WTC11 (cell line): Measurements from ENCODE around the gene EZR. TPM values are rescaled to one million over a fixed set of nuclear protein-coding genes. Genes with fewer than 3 reads are reported as not detected.

Experiments
- ATAC-seq: fragments of 200-7000 bp; cut with Tn5 transposase; 2 replicates; pipeline ENCODE4 v1.10.0; 2021; ENCODE audit warnings: mild to moderate bottlenecking, moderate library complexity
- CTCF ChIA-PET: fragments of 300-600 bp; sonication (Branson Sonifier 250); formaldehyde crosslinking; loops from one replicate; lab custom pipeline; 2021; ENCODE audit warnings: antibody characterized with exemption; lab: Charles Lee
- POLR2A ChIA-PET: fragments of 350-600 bp; sonication (Branson Sonifier 250); formaldehyde crosslinking; loops from one replicate; lab custom pipeline; 2021; ENCODE audit warnings: antibody characterized with exemption; lab: Charles Lee
- DNase-seq: peaks from one replicate; pipeline ENCODE4 v3.0.0; 2021; ENCODE audit warnings: low spot score
- H3K27ac Mint-ChIP-seq: 2 replicates; pipeline ENCODE4 v1.8.0; 2021; ENCODE audit warnings: mixed read lengths
- H3K27me3 Mint-ChIP-seq: 2 replicates; pipeline ENCODE4 v1.8.0; 2021; ENCODE audit warnings: low read depth, mild to moderate bottlenecking, moderate library complexity, mixed read lengths
- H3K36me3 Mint-ChIP-seq: 2 replicates; pipeline ENCODE4 v1.8.0; 2021; ENCODE audit warnings: mixed read lengths
- H3K4me1 Mint-ChIP-seq: 2 replicates; pipeline ENCODE4 v1.8.0; 2022; ENCODE audit warnings: mixed read lengths
- H3K4me3 Mint-ChIP-seq: 2 replicates; pipeline ENCODE4 v1.8.0; 2021; ENCODE audit warnings: mild to moderate bottlenecking, moderate library complexity, mixed read lengths
- H3K9me3 Mint-ChIP-seq: 2 replicates; pipeline ENCODE4 v1.8.0; 2021; ENCODE audit warnings: mixed read lengths
- ATF1 ChIP-seq: sonication (generic); formaldehyde crosslinking; IDR thresholded peaks from 2 replicates; pipeline ENCODE4 v1.8.1; 2023; ENCODE audit warnings: mild to moderate bottlenecking, moderate library complexity, missing genetic modification reagents
- CBFB ChIP-seq: sonication (generic); formaldehyde crosslinking; IDR thresholded peaks from 2 replicates; pipeline ENCODE4 v1.8.1; 2022; ENCODE audit warnings: mild to moderate bottlenecking, low read depth, missing genetic modification reagents
- CREM ChIP-seq: sonication (generic); formaldehyde crosslinking; IDR thresholded peaks from 2 replicates; pipeline ENCODE4 v1.8.1; 2022; ENCODE audit warnings: mild to moderate bottlenecking, missing genetic modification reagents, moderate library complexity
- ETV6 ChIP-seq: sonication (generic); formaldehyde crosslinking; IDR thresholded peaks from 2 replicates; pipeline ENCODE4 v1.8.1; 2022; ENCODE audit warnings: mild to moderate bottlenecking, missing genetic modification reagents
- FOXJ3 ChIP-seq: sonication (generic); formaldehyde crosslinking; IDR thresholded peaks from 2 replicates; pipeline ENCODE4 v1.9.0; 2021; ENCODE audit warnings: missing genetic modification reagents, mild to moderate bottlenecking, borderline replicate concordance
- FOXP1 ChIP-seq: sonication (generic); formaldehyde crosslinking; IDR thresholded peaks from 2 replicates; pipeline ENCODE4 v1.8.0; 2022; ENCODE audit warnings: missing genetic modification reagents, mild to moderate bottlenecking, moderate library complexity, borderline replicate concordance
- KAT7 ChIP-seq: sonication (generic); formaldehyde crosslinking; IDR thresholded peaks from 2 replicates; pipeline ENCODE4 v1.8.1; 2023; ENCODE audit warnings: missing genetic modification reagents, mild to moderate bottlenecking, borderline replicate concordance
- MYBL2 ChIP-seq: sonication (generic); formaldehyde crosslinking; IDR thresholded peaks from 2 replicates; pipeline ENCODE4 v1.8.1; 2023; ENCODE audit warnings: mild to moderate bottlenecking, moderate library complexity, missing genetic modification reagents
- NFATC4 ChIP-seq: fragments of 250-450 bp; sonication (Bioruptor Pico); IDR thresholded peaks from 2 replicates; pipeline ENCODE4 v1.9.0; 2021; ENCODE audit warnings: mild to moderate bottlenecking
- NR2C2 ChIP-seq: sonication (generic); formaldehyde crosslinking; IDR thresholded peaks from 2 replicates; pipeline ENCODE4 v1.8.0; 2022; ENCODE audit warnings: mild to moderate bottlenecking, missing genetic modification reagents
- OVOL2 ChIP-seq: fragments of 250-450 bp; sonication (Bioruptor Pico); IDR thresholded peaks from 2 replicates; pipeline ENCODE4 v1.9.0; 2021; ENCODE audit warnings: mild to moderate bottlenecking, borderline replicate concordance
- PRRX2 ChIP-seq: fragments of 250-450 bp; sonication (Bioruptor Pico); IDR thresholded peaks from 2 replicates; pipeline ENCODE4 v1.8.0; 2021; ENCODE audit warnings: mild to moderate bottlenecking
- SMAD3 ChIP-seq: sonication (generic); formaldehyde crosslinking; IDR thresholded peaks from 2 replicates; pipeline ENCODE4 v1.8.0; 2022; ENCODE audit warnings: missing genetic modification reagents, mild to moderate bottlenecking, borderline replicate concordance
- SOX15 ChIP-seq: fragments of 250-450 bp; sonication (Bioruptor Pico); IDR thresholded peaks from 2 replicates; pipeline ENCODE4 v1.9.0; 2021; ENCODE audit warnings: mild to moderate bottlenecking
- SP1 ChIP-seq: sonication (generic); formaldehyde crosslinking; conservative IDR thresholded peaks from 2 replicates; pipeline ENCODE4 v1.8.1; 2022; ENCODE audit warnings: missing genetic modification reagents
- TEAD4 ChIP-seq: sonication (generic); formaldehyde crosslinking; IDR thresholded peaks from 2 replicates; pipeline ENCODE4 v1.8.0; 2022; ENCODE audit warnings: mild to moderate bottlenecking, missing genetic modification reagents
- ZNF138 ChIP-seq: sonication (generic); formaldehyde crosslinking; conservative IDR thresholded peaks from 2 replicates; pipeline ENCODE4 v1.8.1; 2022; ENCODE audit warnings: mild to moderate bottlenecking, moderate library complexity, missing genetic modification reagents
- total RNA-seq: library from RNA; stranded (reverse); gene quantifications from 3 replicates; pipeline ENCODE4 v1.2.3, GENCODE V29; 2021
- TF ChIP-seq, protein P1 (sequence below): sonication (generic); formaldehyde crosslinking; IDR thresholded peaks from 2 replicates; pipeline ENCODE4 v1.8.0; 2022; ENCODE audit warnings: mild to moderate bottlenecking, missing genetic modification reagents
- TF ChIP-seq, protein P2 (sequence below): sonication (generic); formaldehyde crosslinking; IDR thresholded peaks from 2 replicates; pipeline ENCODE4 v1.8.1; 2023; ENCODE audit warnings: mild to moderate bottlenecking, moderate library complexity, missing genetic modification reagents
- TF ChIP-seq, protein P3 (sequence below): sonication (generic); formaldehyde crosslinking; IDR thresholded peaks from 2 replicates; pipeline ENCODE4 v1.8.1; 2023; ENCODE audit warnings: mild to moderate bottlenecking, missing genetic modification reagents, moderate library complexity
- TF ChIP-seq, protein P4 (sequence below): fragments of 250-450 bp; sonication (Bioruptor Pico); IDR thresholded peaks from 2 replicates; pipeline ENCODE4 v1.9.0; 2021; ENCODE audit warnings: mild to moderate bottlenecking
- TF ChIP-seq, protein P5 (sequence below): sonication (generic); formaldehyde crosslinking; IDR thresholded peaks from 2 replicates; pipeline ENCODE4 v1.8.1; 2022; ENCODE audit warnings: mild to moderate bottlenecking, moderate library complexity, missing genetic modification reagents
- TF ChIP-seq, protein P6 (sequence below): sonication (generic); formaldehyde crosslinking; IDR thresholded peaks from 2 replicates; pipeline ENCODE4 v1.8.0; 2023; ENCODE audit warnings: mild to moderate bottlenecking, missing genetic modification reagents
- TF ChIP-seq, protein P7 (sequence below): fragments of 250-450 bp; sonication (Bioruptor Pico); IDR thresholded peaks from 2 replicates; pipeline ENCODE4 v1.9.0; 2021; ENCODE audit warnings: mild to moderate bottlenecking

The EZR gene
- total RNA-seq, 1 experiment from 2014 or later: 215 TPM

DNA sequence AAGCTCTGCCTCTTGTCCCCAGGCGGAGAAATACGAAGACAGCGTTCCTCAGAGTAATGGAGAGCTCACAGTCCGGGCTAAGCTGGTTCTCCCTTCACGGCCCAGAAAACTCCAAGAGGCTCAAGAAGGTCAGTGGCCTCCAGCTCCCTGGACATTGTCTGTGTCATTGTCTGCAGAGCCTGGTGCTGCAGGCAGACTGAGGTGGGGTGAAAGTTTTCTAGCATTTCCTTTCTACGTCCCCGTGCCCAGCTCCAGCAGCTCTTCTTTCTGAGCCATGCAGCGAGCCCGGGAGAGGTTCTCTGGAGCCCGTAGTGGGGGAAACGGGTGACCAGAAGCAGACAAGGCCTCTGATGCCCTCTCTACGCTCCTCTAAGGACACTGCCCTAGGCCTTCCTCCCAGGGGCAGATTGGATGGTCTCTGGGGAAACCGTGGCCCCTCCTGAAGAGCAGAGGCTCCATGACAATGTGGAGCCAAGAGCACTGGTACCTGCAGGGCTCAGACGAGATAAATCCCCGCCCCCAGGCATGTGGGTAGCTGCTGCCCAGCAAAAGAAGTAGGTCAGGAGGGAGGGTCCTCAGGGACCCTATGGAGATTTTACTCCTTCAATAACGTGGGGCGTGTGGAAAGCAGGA is 58.4 kb downstream of the EZR start:
- H3K9me3 Mint-ChIP-seq: no peaks in the 10 kb centered on the region
- peaks cover 39% of the 10 kb centered on the region for H3K4me1 Mint-ChIP-seq
- H3K36me3 Mint-ChIP-seq: peaks cover 12% of the 10 kb centered on the region
- DNase-seq (no peak), ATAC-seq (peak; percentile 6)
- TF ChIP-seq ZNF138 (CRISPR knock-in tag): no peak
- TF ChIP-seq, protein P1, sequence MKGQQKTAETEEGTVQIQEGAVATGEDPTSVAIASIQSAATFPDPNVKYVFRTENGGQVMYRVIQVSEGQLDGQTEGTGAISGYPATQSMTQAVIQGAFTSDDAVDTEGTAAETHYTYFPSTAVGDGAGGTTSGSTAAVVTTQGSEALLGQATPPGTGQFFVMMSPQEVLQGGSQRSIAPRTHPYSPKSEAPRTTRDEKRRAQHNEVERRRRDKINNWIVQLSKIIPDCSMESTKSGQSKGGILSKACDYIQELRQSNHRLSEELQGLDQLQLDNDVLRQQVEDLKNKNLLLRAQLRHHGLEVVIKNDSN (CRISPR knock-in tag): no peak
- TF ChIP-seq CBFB: no peak
- no peak for TF ChIP-seq FOXJ3
- TF ChIP-seq, protein P2, sequence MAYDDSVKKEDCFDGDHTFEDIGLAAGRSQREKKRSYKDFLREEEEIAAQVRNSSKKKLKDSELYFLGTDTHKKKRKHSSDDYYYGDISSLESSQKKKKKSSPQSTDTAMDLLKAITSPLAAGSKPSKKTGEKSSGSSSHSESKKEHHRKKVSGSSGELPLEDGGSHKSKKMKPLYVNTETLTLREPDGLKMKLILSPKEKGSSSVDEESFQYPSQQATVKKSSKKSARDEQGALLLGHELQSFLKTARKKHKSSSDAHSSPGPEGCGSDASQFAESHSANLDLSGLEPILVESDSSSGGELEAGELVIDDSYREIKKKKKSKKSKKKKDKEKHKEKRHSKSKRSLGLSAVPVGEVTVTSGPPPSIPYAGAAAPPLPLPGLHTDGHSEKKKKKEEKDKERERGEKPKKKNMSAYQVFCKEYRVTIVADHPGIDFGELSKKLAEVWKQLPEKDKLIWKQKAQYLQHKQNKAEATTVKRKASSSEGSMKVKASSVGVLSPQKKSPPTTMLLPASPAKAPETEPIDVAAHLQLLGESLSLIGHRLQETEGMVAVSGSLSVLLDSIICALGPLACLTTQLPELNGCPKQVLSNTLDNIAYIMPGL: no peak
- TF ChIP-seq OVOL2 (CRISPR knock-in tag): no peak
- no peak for TF ChIP-seq ETV6 (CRISPR knock-in tag)
- TF ChIP-seq ATF1: no peak
- TF ChIP-seq SOX15 (CRISPR knock-in tag): no peak
- TF ChIP-seq KAT7 (CRISPR knock-in tag): no peak
- no peak overlapping the region for H3K4me3 Mint-ChIP-seq
- no peak overlapping the region for H3K27ac Mint-ChIP-seq
- POLR2A ChIA-PET: interaction anchor here (0.7 to 1.3 kb wide), 2 partner anchors 8 to 16 kb away, joined by 3 to 7 read pairs; no protein-coding TSS in a partner anchor
- CTCF ChIA-PET: interaction anchor here (1.0 to 5.1 kb wide), 3 partner anchors 42 to 212 kb away, joined by 3 to 27 read pairs (median 4); no protein-coding TSS in a partner anchor
- H3K27me3 Mint-ChIP-seq: no peaks in the 10 kb centered on the region

DNA sequence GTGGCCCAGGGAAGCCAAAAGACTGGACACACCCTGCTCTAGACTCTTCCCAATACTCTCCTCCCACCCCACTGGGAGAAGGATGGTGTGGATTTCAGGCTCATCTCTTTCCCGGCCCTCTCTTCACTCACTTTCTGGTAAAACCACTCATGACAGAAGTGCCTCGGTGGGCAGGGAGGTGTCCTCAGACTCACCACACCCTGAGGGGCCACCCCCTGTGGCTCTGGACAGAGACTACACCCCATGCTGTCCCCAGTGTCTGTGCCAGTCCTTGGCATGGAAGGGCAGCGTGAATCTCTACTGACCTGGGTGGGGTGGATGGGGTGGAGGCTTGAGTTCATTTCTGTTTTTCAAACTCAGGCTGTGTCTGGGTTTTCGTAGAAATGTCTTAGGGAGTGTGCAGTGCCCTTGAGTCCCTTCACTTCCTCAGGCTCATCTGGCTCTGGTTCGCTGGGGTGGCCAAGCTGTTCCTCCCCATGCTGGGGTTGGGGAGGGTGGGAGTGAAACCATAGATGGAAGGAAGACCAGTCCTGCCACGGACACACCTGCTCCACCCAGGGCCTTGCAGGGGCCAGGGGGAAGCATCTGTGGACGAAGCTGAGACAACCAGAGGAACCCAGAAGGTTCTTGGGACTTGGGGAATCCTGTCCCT is 59.1 kb downstream of the EZR start:
- DNase-seq (no peak), ATAC-seq (no peak)
- Mint-ChIP-seq H3K9me3 (no peaks in the 10 kb centered on the region), H3K27me3 (no peaks in the 10 kb centered on the region), H3K36me3 (peaks cover 6% of the 10 kb centered on the region), H3K4me1 (peaks cover 43% of the 10 kb centered on the region), H3K27ac (no peak overlapping the region), H3K4me3 (no peak overlapping the region)
- POLR2A ChIA-PET: interaction anchor here (1.3 kb wide), 1 partner anchor 7 kb away, joined by 3 read pairs; no protein-coding TSS in a partner anchor
- CTCF ChIA-PET: interaction anchor here (1.0 to 5.1 kb wide), 3 partner anchors 41 to 213 kb away, joined by 3 to 27 read pairs (median 4); no protein-coding TSS in a partner anchor
- TF ChIP-seq, protein P3, sequence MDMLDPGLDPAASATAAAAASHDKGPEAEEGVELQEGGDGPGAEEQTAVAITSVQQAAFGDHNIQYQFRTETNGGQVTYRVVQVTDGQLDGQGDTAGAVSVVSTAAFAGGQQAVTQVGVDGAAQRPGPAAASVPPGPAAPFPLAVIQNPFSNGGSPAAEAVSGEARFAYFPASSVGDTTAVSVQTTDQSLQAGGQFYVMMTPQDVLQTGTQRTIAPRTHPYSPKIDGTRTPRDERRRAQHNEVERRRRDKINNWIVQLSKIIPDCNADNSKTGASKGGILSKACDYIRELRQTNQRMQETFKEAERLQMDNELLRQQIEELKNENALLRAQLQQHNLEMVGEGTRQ (CRISPR knock-in tag): no peak
- TF ChIP-seq, protein P4, sequence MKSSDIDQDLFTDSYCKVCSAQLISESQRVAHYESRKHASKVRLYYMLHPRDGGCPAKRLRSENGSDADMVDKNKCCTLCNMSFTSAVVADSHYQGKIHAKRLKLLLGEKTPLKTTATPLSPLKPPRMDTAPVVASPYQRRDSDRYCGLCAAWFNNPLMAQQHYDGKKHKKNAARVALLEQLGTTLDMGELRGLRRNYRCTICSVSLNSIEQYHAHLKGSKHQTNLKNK: no peak
- TF ChIP-seq SOX15 (CRISPR knock-in tag) (no peak), CREM (no peak), PRRX2 (CRISPR knock-in tag) (no peak), SMAD3 (CRISPR knock-in tag) (no peak), TEAD4 (CRISPR knock-in tag) (no peak), FOXP1 (no peak), NFATC4 (CRISPR knock-in tag) (no peak), MYBL2 (CRISPR knock-in tag) (no peak), SP1 (CRISPR knock-in tag) (no peak), NR2C2 (CRISPR knock-in tag) (no peak)
- TF ChIP-seq, protein P5, sequence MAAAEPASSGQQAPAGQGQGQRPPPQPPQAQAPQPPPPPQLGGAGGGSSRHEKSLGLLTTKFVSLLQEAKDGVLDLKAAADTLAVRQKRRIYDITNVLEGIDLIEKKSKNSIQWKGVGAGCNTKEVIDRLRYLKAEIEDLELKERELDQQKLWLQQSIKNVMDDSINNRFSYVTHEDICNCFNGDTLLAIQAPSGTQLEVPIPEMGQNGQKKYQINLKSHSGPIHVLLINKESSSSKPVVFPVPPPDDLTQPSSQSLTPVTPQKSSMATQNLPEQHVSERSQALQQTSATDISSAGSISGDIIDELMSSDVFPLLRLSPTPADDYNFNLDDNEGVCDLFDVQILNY: no peak
- TF ChIP-seq, protein P6, sequence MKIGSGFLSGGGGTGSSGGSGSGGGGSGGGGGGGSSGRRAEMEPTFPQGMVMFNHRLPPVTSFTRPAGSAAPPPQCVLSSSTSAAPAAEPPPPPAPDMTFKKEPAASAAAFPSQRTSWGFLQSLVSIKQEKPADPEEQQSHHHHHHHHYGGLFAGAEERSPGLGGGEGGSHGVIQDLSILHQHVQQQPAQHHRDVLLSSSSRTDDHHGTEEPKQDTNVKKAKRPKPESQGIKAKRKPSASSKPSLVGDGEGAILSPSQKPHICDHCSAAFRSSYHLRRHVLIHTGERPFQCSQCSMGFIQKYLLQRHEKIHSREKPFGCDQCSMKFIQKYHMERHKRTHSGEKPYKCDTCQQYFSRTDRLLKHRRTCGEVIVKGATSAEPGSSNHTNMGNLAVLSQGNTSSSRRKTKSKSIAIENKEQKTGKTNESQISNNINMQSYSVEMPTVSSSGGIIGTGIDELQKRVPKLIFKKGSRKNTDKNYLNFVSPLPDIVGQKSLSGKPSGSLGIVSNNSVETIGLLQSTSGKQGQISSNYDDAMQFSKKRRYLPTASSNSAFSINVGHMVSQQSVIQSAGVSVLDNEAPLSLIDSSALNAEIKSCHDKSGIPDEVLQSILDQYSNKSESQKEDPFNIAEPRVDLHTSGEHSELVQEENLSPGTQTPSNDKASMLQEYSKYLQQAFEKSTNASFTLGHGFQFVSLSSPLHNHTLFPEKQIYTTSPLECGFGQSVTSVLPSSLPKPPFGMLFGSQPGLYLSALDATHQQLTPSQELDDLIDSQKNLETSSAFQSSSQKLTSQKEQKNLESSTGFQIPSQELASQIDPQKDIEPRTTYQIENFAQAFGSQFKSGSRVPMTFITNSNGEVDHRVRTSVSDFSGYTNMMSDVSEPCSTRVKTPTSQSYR: no peak
- TF ChIP-seq, protein P7, sequence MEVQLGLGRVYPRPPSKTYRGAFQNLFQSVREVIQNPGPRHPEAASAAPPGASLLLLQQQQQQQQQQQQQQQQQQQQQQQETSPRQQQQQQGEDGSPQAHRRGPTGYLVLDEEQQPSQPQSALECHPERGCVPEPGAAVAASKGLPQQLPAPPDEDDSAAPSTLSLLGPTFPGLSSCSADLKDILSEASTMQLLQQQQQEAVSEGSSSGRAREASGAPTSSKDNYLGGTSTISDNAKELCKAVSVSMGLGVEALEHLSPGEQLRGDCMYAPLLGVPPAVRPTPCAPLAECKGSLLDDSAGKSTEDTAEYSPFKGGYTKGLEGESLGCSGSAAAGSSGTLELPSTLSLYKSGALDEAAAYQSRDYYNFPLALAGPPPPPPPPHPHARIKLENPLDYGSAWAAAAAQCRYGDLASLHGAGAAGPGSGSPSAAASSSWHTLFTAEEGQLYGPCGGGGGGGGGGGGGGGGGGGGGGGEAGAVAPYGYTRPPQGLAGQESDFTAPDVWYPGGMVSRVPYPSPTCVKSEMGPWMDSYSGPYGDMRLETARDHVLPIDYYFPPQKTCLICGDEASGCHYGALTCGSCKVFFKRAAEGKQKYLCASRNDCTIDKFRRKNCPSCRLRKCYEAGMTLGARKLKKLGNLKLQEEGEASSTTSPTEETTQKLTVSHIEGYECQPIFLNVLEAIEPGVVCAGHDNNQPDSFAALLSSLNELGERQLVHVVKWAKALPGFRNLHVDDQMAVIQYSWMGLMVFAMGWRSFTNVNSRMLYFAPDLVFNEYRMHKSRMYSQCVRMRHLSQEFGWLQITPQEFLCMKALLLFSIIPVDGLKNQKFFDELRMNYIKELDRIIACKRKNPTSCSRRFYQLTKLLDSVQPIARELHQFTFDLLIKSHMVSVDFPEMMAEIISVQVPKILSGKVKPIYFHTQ: no peak
- TF ChIP-seq, protein P1 (CRISPR knock-in tag): no peak
